Naive B cell (primary cell): Measurements from ENCODE around the gene DRAM1. TPM values are rescaled to one million over a fixed set of nuclear protein-coding genes. Genes with fewer than 3 reads are reported as not detected.
A peak's percentile ranks its signal among the peaks of the same experiment; 100 is the strongest.
"Not testable (repeated sequence)": the region's sequence is repeated elsewhere in the genome, so short reads cannot be mapped to it uniquely, and the experiment has no call there.

Experiments used
- ATAC-seq, 2 donors: fragments of 150-1000 bp; cut with Tn5 transposase; 2 replicates each; pipeline ENCODE4 v1.10.0; 2021; ENCODE audit warnings: low read depth in 2 of 2, mild to moderate bottlenecking in 2 of 2, moderate library complexity in 2 of 2
- DNase-seq: peaks from one replicate; pipeline ENCODE4 v3.0.0; 2022
- H3K27ac Mint-ChIP-seq, 6 donors: one replicate each; pipeline ENCODE4 v1.8.0; 2020 to 2022; ENCODE audit warnings: mild to moderate bottlenecking in 6 of 6, mixed read lengths in 6 of 6, moderate library complexity in 5 of 6, inconsistent platforms in 2 of 6
- H3K27me3 Mint-ChIP-seq, 3 donors: one replicate each; pipeline ENCODE4 v1.8.0; 2021 to 2022; ENCODE audit warnings: mixed read lengths in 3 of 3, mild to moderate bottlenecking in 1 of 3
- H3K36me3 Mint-ChIP-seq, 2 donors: one replicate each; pipeline ENCODE4 v1.8.0; 2020 to 2022; ENCODE audit warnings: mixed read lengths in 2 of 2, inconsistent platforms in 1 of 2, mild to moderate bottlenecking in 1 of 2
- H3K4me1 Mint-ChIP-seq, 3 donors: one replicate each; pipeline ENCODE4 v1.8.0; 2020 to 2022; ENCODE audit warnings: mixed read lengths in 3 of 3, inconsistent platforms in 1 of 3, mild to moderate bottlenecking in 1 of 3, moderate library complexity in 1 of 3
- H3K4me3 Mint-ChIP-seq, 8 donors: one replicate each; pipeline ENCODE4 v1.8.0; 2020 to 2022; ENCODE audit warnings: mild to moderate bottlenecking in 8 of 8, mixed read lengths in 8 of 8, moderate library complexity in 8 of 8, inconsistent platforms in 2 of 8
- H3K9me3 Mint-ChIP-seq, 7 donors: one replicate each; pipeline ENCODE4 v1.8.0; 2020 to 2022; ENCODE audit warnings: mixed read lengths in 7 of 7, mild to moderate bottlenecking in 5 of 7, inconsistent platforms in 2 of 7, moderate library complexity in 1 of 7
- polyA plus RNA-seq, 6 donors: library from polyadenylated mRNA; unstranded; fragments of 300-500 nt; fragmentation: Illumina TruSeq; gene quantifications; one replicate each; pipeline ENCODE4 v1.2.3, GENCODE V29; 2021; ENCODE audit warnings: low read depth in 6 of 6

The DRAM1 gene
- polyA plus RNA-seq, 6 donors from 2014 or later, result 3.2 to 7.5 (median 6.4) TPM; not detected in 1

GRCh38 chr12:101892794-101893193 is 15.4 kb downstream of the DRAM1 start:
- no peak overlapping the region for H3K4me3 Mint-ChIP-seq
- H3K9me3 Mint-ChIP-seq, result no peaks in the 10 kb centered on the region
- no peaks in the 10 kb centered on the region for H3K36me3 Mint-ChIP-seq
- H3K4me1 Mint-ChIP-seq, result peaks cover 7 to 12% (median 8%) of the 10 kb centered on the region in 3 donors
- H3K27me3 Mint-ChIP-seq, result no peaks in the 10 kb centered on the region
- peak overlapping the region in 1 of 6 donors; percentile 58 for H3K27ac Mint-ChIP-seq
- DNase-seq, result no peak
- no peak for ATAC-seq

GRCh38 chr12:101901777-101902176 is 24.4 kb downstream of the DRAM1 start:
- Mint-ChIP-seq H3K9me3 (no peaks in the 10 kb centered on the region), H3K4me3 (no peak overlapping the region), H3K27me3 (no peaks in the 10 kb centered on the region), H3K4me1 (peaks cover 0 to 12% (median 9%) of the 10 kb centered on the region in 3 donors), H3K27ac (no peak overlapping the region), H3K36me3 (peaks cover 0 to 5% of the 10 kb centered on the region in 2 donors)
- no peak for DNase-seq
- no peak for ATAC-seq

- no peaks in the 10 kb centered on the region for H3K27me3 Mint-ChIP-seq
- H3K4me1 Mint-ChIP-seq, result peaks cover 5 to 20% (median 9%) of the 10 kb centered on the region in 3 donors
- no peak overlapping the region for H3K4me3 Mint-ChIP-seq
These were observed 25.3 kb downstream of the DRAM1 start for GRCh38 chr12:101902641-101903040.

GRCh38 chr12:101906226-101906625 is 28.8 kb downstream of the DRAM1 start:
- Mint-ChIP-seq H3K27ac (no peak overlapping the region), H3K4me3 (peak overlapping the region in 1 of 8 donors; percentile 30), H3K4me1 (peaks cover 23 to 50% (median 34%) of the 10 kb centered on the region in 3 donors), H3K9me3 (no peaks in the 10 kb centered on the region), H3K27me3 (no peaks in the 10 kb centered on the region), H3K36me3 (no peaks in the 10 kb centered on the region)
- DNase-seq (no peak), ATAC-seq (no peak)

More at GRCh38 chr12:101902641-101903040, 25.3 kb downstream of the DRAM1 start:
- ATAC-seq (no peak), DNase-seq (no peak)
- no peaks in the 10 kb centered on the region for H3K9me3 Mint-ChIP-seq
- peaks cover 0 to 5% of the 10 kb centered on the region in 2 donors for H3K36me3 Mint-ChIP-seq
- peak overlapping the region in 1 of 6 donors; percentile 49 for H3K27ac Mint-ChIP-seq

- ATAC-seq (no peak), DNase-seq (no peak)
- H3K4me1 Mint-ChIP-seq, result peaks cover 25 to 42% (median 26%) of the 10 kb centered on the region in 3 donors
- no peaks in the 10 kb centered on the region for H3K9me3 Mint-ChIP-seq
- H3K36me3 Mint-ChIP-seq, result no peaks in the 10 kb centered on the region
- H3K27ac Mint-ChIP-seq, result peak overlapping the region in 3 of 6 donors; percentile 17 to 82 (median 27)
- no peaks in the 10 kb centered on the region for H3K27me3 Mint-ChIP-seq
- peak overlapping the region in 7 of 8 donors; percentile 55 to 86 (median 76) for H3K4me3 Mint-ChIP-seq
These were observed 31.0 kb downstream of the DRAM1 start for GRCh38 chr12:101908395-101908794.

GRCh38 chr12:101909646-101910045 is 32.3 kb downstream of the DRAM1 start:
- ATAC-seq (peak; percentile 63 to 73), DNase-seq (peak; percentile 39)
- H3K27me3 Mint-ChIP-seq, result no peaks in the 10 kb centered on the region
- H3K36me3 Mint-ChIP-seq, result no peaks in the 10 kb centered on the region
- peaks cover 25 to 42% (median 26%) of the 10 kb centered on the region in 3 donors for H3K4me1 Mint-ChIP-seq
- peak overlapping the region; percentile 72 to 87 (median 82) for H3K27ac Mint-ChIP-seq
- no peaks in the 10 kb centered on the region for H3K9me3 Mint-ChIP-seq
- peak overlapping the region; percentile 55 to 88 (median 78) for H3K4me3 Mint-ChIP-seq

- Mint-ChIP-seq H3K4me1 (peaks cover 13 to 21% (median 17%) of the 10 kb centered on the region in 3 donors), H3K36me3 (no peaks in the 10 kb centered on the region), H3K27ac (peak overlapping the region in 2 of 6 donors; percentile 6 to 66), H3K9me3 (no peaks in the 10 kb centered on the region), H3K4me3 (no peak overlapping the region), H3K27me3 (no peaks in the 10 kb centered on the region)
- DNase-seq (no peak), ATAC-seq (no peak)
These were observed 38.5 kb downstream of the DRAM1 start for GRCh38 chr12:101915841-101916240.

- H3K4me3 Mint-ChIP-seq, DNase-seq, H3K9me3 Mint-ChIP-seq, H3K36me3 Mint-ChIP-seq, H3K27me3 Mint-ChIP-seq, ATAC-seq: not testable (repeated sequence)
- peaks cover 10 to 25% (median 21%) of the 10 kb centered on the region in 3 donors for H3K4me1 Mint-ChIP-seq
- H3K27ac Mint-ChIP-seq, result peak overlapping the region in 1 of 6 donors; percentile 74
These were observed 41.4 kb downstream of the DRAM1 start for GRCh38 chr12:101918805-101919204.

GRCh38 chr12:101919447-101919846 is 42.1 kb downstream of the DRAM1 start:
- no peak for ATAC-seq
- H3K27me3 Mint-ChIP-seq, result no peaks in the 10 kb centered on the region
- H3K4me1 Mint-ChIP-seq, result peaks cover 10 to 25% (median 21%) of the 10 kb centered on the region in 3 donors
- no peak overlapping the region for H3K4me3 Mint-ChIP-seq
- H3K9me3 Mint-ChIP-seq, result peaks cover 0 to 2% (median 0%) of the 10 kb centered on the region in 7 donors
- no peak overlapping the region for H3K27ac Mint-ChIP-seq
- H3K36me3 Mint-ChIP-seq, result no peaks in the 10 kb centered on the region
- no peak for DNase-seq

- no peak overlapping the region for H3K27ac Mint-ChIP-seq
- peaks cover 0 to 2% (median 0%) of the 10 kb centered on the region in 7 donors for H3K9me3 Mint-ChIP-seq
- no peak for ATAC-seq
- H3K27me3 Mint-ChIP-seq, result no peaks in the 10 kb centered on the region
- DNase-seq, result no peak
- no peak overlapping the region for H3K4me3 Mint-ChIP-seq
- no peaks in the 10 kb centered on the region for H3K36me3 Mint-ChIP-seq
- peaks cover 10 to 28% (median 21%) of the 10 kb centered on the region in 3 donors for H3K4me1 Mint-ChIP-seq
These were observed 43.5 kb downstream of the DRAM1 start for GRCh38 chr12:101920906-101921305.

- ATAC-seq, result no peak
These were observed 45.8 kb downstream of the DRAM1 start for GRCh38 chr12:101923045-101923718.

GRCh38 chr12:101924618-101925017 is 47.2 kb downstream of the DRAM1 start:
- peaks cover 0 to 9% (median 6%) of the 10 kb centered on the region in 7 donors for H3K9me3 Mint-ChIP-seq
- peaks cover 12 to 31% (median 22%) of the 10 kb centered on the region in 3 donors for H3K4me1 Mint-ChIP-seq
- peaks cover 0 to 10% of the 10 kb centered on the region in 2 donors for H3K36me3 Mint-ChIP-seq
- DNase-seq (no peak), ATAC-seq (no peak)
- no peaks in the 10 kb centered on the region for H3K27me3 Mint-ChIP-seq
- H3K27ac Mint-ChIP-seq, result peak overlapping the region in 1 of 6 donors; percentile 84
- H3K4me3 Mint-ChIP-seq, result no peak overlapping the region

More at GRCh38 chr12:101923045-101923718, 45.8 kb downstream of the DRAM1 start:
- no peaks in the 10 kb centered on the region for H3K36me3 Mint-ChIP-seq
- H3K9me3 Mint-ChIP-seq, result peaks cover 0 to 2% (median 0%) of the 10 kb centered on the region in 7 donors
- DNase-seq, result no peak
- no peak overlapping the region for H3K4me3 Mint-ChIP-seq
- no peak overlapping the region for H3K27ac Mint-ChIP-seq
- no peaks in the 10 kb centered on the region for H3K27me3 Mint-ChIP-seq
- H3K4me1 Mint-ChIP-seq, result peaks cover 4 to 20% (median 10%) of the 10 kb centered on the region in 3 donors

- Mint-ChIP-seq H3K9me3 (peaks cover 0 to 10% (median 6%) of the 10 kb centered on the region in 7 donors), H3K27ac (no peak overlapping the region), H3K4me1 (peaks cover 16 to 37% (median 26%) of the 10 kb centered on the region in 3 donors), H3K4me3 (no peak overlapping the region), H3K36me3 (peaks cover 0 to 10% of the 10 kb centered on the region in 2 donors), H3K27me3 (no peaks in the 10 kb centered on the region)
- ATAC-seq (no peak), DNase-seq (no peak)
These were observed 48.0 kb downstream of the DRAM1 start for GRCh38 chr12:101925361-101925760.

GRCh38 chr12:101925935-101926334 is 48.6 kb downstream of the DRAM1 start:
- H3K36me3 Mint-ChIP-seq, result peaks cover 0 to 10% of the 10 kb centered on the region in 2 donors
- H3K9me3 Mint-ChIP-seq, result peaks cover 0 to 10% (median 6%) of the 10 kb centered on the region in 7 donors
- ATAC-seq (no peak), DNase-seq (no peak)
- no peaks in the 10 kb centered on the region for H3K27me3 Mint-ChIP-seq
- H3K4me3 Mint-ChIP-seq, result no peak overlapping the region
- peaks cover 20 to 42% (median 31%) of the 10 kb centered on the region in 3 donors for H3K4me1 Mint-ChIP-seq
- H3K27ac Mint-ChIP-seq, result no peak overlapping the region
